Lung (tissue), 12 donors: ENCODE data around the gene NANOS2. TPM values are rescaled to one million over a fixed set of nuclear protein-coding genes. Genes with fewer than 3 reads are reported as not detected.

Experiments
- ATAC-seq: fragments of 200-7000 bp; cut with Tn5 transposase; one replicate; pipeline ENCODE4 v1.9.1; 2020; ENCODE audit warnings: moderate number of reproducible peaks; ENCODE audit not compliant: insufficient read depth, low FRiP score
- DNase-seq, 3 donors: peaks; one replicate each; pipeline ENCODE4 v3.0.0-alpha.2; 2013 to 2017
- H3K27ac ChIP-seq, 2 donors: one replicate each; pipeline ENCODE4 v1.5.1; 2013; ENCODE audit warnings: mild to moderate bottlenecking in 2 of 2, moderate library complexity in 2 of 2, control low read depth in 1 of 2, inconsistent platforms in 1 of 2, low read depth in 1 of 2, low read length in 1 of 2
- H3K27me3 ChIP-seq, 3 donors: one replicate each; pipeline ENCODE4 v1.5.1; 2013; ENCODE audit warnings: low read length in 2 of 3; ENCODE audit not compliant: control insufficient read depth in 3 of 3, insufficient read depth in 3 of 3
- H3K36me3 ChIP-seq, 4 donors: one replicate each; pipeline ENCODE4 v1.5.1; 2013; ENCODE audit warnings: low read length in 4 of 4, mild to moderate bottlenecking in 1 of 4, moderate library complexity in 1 of 4; ENCODE audit not compliant: control insufficient read depth in 4 of 4, insufficient read depth in 4 of 4
- H3K4me1 ChIP-seq, 5 donors: one replicate each; pipeline ENCODE4 v1.5.1; 2013; ENCODE audit warnings: low read length in 5 of 5, mild to moderate bottlenecking in 2 of 5, moderate library complexity in 1 of 5; ENCODE audit not compliant: control insufficient read depth in 5 of 5, insufficient read depth in 5 of 5
- H3K4me3 ChIP-seq: one replicate; pipeline ENCODE4 v1.5.1; 2013; ENCODE audit warnings: mild to moderate bottlenecking, control low read depth, moderate library complexity
- H3K9ac ChIP-seq, 2 donors: one replicate each; pipeline ENCODE4 v1.5.1; 2013; ENCODE audit warnings: low read length in 2 of 2, control low read depth in 1 of 2; ENCODE audit not compliant: insufficient read depth in 1 of 2
- H3K9me3 ChIP-seq, 4 donors: one replicate each; pipeline ENCODE4 v1.5.1; 2013; ENCODE audit warnings: low read length in 3 of 4, mild to moderate bottlenecking in 1 of 4, moderate library complexity in 1 of 4; ENCODE audit not compliant: control insufficient read depth in 4 of 4, insufficient read depth in 3 of 4
- CTCF ChIP-seq: IDR thresholded peaks from 2 replicates; pipeline ENCODE4 v1.5.1; 2012; ENCODE audit warnings: mild to moderate bottlenecking; ENCODE audit errors: control extremely low read depth, extremely low read depth
- WGBS, 2 donors: extraction: QIAGEN DNeasy Blood & Tissue Kit; methylation state at CpG; one replicate each; pipeline ENCODE4 v1.1.7; 2013; 5-methylcytosine and 5-hydroxymethylcytosine counted together
- polyA plus RNA-seq, 2 donors: library from polyadenylated mRNA; stranded (reverse); fragments of 200-250 nt; gene quantifications; one replicate each; pipeline ENCODE4 v1.2.1, GENCODE V29; 2013
- total RNA-seq, 2 donors: library from RNA; depleted of rRNA in 1 of 2; stranded (reverse); fragments of >200 nt in 1 of 2; gene quantifications; one replicate each; pipeline ENCODE4 v1.2.1, GENCODE V29; 2014 to 2021
- donor health status: control.
- donor health status: control.
- donor health status: Bipolar disorder and iron deficiency.
- donor health status: healthy.
- donor health status: DM: yes; HTN: yes; CAD: no.

The NANOS2 gene
- total and polyA plus RNA-seq, 4 donors: not detected

- no peak overlapping the region for H3K4me3 ChIP-seq
- no peak for ATAC-seq
- H3K27ac ChIP-seq: peak overlapping the region in 1 of 2 donors; percentile 40
- H3K36me3 ChIP-seq: peaks cover 0 to 2% (median 0%) of the 10 kb centered on the region in 4 donors
- DNase-seq: peak; percentile 61 to 79 (median 70)
- peaks cover 0 to 6% (median 0%) of the 10 kb centered on the region in 4 donors for H3K9me3 ChIP-seq
- H3K4me1 ChIP-seq: peaks cover 0 to 14% (median 0%) of the 10 kb centered on the region in 5 donors
- no peaks in the 10 kb centered on the region for H3K27me3 ChIP-seq
- WGBS, 2 donors: 14 to 22% methylated on average over 43 of the region's 43 CpGs
- no peak overlapping the region for H3K9ac ChIP-seq
- TF ChIP-seq CTCF: no peak
These were observed 38.3 kb upstream of the NANOS2 start for GRCh38 chr19:45952686-45953505.

GRCh38 chr19:45952341-45952685 lies 37.7 kb upstream of the NANOS2 start:
- H3K4me3 ChIP-seq: no peak overlapping the region
- no peak overlapping the region for H3K9ac ChIP-seq
- ATAC-seq: no peak
- H3K27me3 ChIP-seq: no peaks in the 10 kb centered on the region
- 46 to 55% methylated on average over 8 of the region's 8 CpGs for WGBS, 2 donors
- H3K4me1 ChIP-seq: peaks cover 0 to 14% (median 0%) of the 10 kb centered on the region in 5 donors
- peaks cover 0 to 6% (median 0%) of the 10 kb centered on the region in 4 donors for H3K9me3 ChIP-seq
- no peak overlapping the region for H3K27ac ChIP-seq
- H3K36me3 ChIP-seq: peaks cover 0 to 2% (median 0%) of the 10 kb centered on the region in 4 donors
- no peak for TF ChIP-seq CTCF
- DNase-seq: no peak

- Histone ChIP-seq H3K9ac (no peak overlapping the region), H3K36me3 (peaks cover 0 to 2% (median 0%) of the 10 kb centered on the region in 4 donors), H3K27ac (no peak overlapping the region), H3K27me3 (peaks cover 0 to 3% (median 0%) of the 10 kb centered on the region in 3 donors), H3K4me1 (peaks cover 0 to 3% (median 0%) of the 10 kb centered on the region in 5 donors), H3K4me3 (no peak overlapping the region), H3K9me3 (no peaks in the 10 kb centered on the region)
- TF ChIP-seq CTCF: no peak
- DNase-seq: no peak
- ATAC-seq: no peak
- WGBS, 2 donors: 91 to 95% methylated on average over 1 of the region's 1 CpG
These were observed 33.3 kb upstream of the NANOS2 start for GRCh38 chr19:45947926-45948325.
